Heart left ventricle (tissue), 13 donors: ENCODE measurements around the gene KLRC4.

Experiments
- POLR2A ChIP-seq, 2 donors: fragments of 450-650 bp; IDR thresholded peaks; one replicate each; pipeline ENCODE4 v1.6.1; 2017; ENCODE audit warnings: antibody characterized with exemption in 2 of 2, mild to moderate bottlenecking in 2 of 2, moderate library complexity in 2 of 2
- TF ChIP-seq, protein P1 (sequence below), 12 donors: fragments of 200-600 bp; sonication (generic) in 4 of 12; IDR thresholded peaks; one replicate each; pipeline versions ENCODE4 v1.5.0 to v1.8.0; 2018 to 2022; ENCODE audit warnings: antibody characterized with exemption in 12 of 12, mild to moderate bottlenecking in 5 of 12
- donor health status: ischemic (EF 13 %, LVEDD 7.1; RV severe dilation, severe dysfunction).
- donor health status: DM: no; HTN: yes; CAD: no.
- donor health status: DM: no; HTN: no; CAD: no.
- donor health status: ischemic (EF 25% LVEDD 6.9; RV normal size, moderate dysfunction).
- donor health status: ischemic (EF 25% LVEDD 5.7; RV mildly dilated, moderate dysfunction).
- donor health status: ischemic (EF 35%, LVEDD 5.7; RV mildly dilated, moderate dysfunction).
- donor health status: nonischemic (EF 11% LVEDD 7.7; RV severe dilation, severe dysfunction).
- donor health status: DM: yes; HTN: yes; CAD: no.
- donor health status: PGD.
- donor health status: ischemic (EF 29% LVEDD 5.4; RV normal size, mild dysfunction).
- donor health status: nonischemic (EF 23%, LVEDD 6.1; RV moderate dilation, normal function).

DNA sequence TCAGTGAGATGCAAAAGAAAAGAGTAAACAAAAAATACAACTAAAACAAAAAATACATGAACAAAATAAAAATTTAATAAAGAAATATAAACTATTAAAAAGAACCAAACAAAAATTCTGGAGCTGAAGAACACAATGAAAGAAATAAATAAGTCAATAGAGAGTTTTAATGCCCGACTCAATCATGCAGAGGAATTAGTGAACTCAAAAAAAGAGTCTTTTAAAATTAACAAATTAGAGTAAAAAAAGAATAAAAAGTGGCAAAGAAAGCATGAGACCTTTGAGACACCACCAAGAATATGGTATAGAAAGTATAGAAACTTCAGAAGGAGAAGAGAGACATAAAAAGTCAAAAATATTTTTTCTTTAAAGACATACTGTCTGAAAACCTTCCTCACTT is 46.2 kb upstream of the KLRC4 start:
- TF ChIP-seq, protein P1, sequence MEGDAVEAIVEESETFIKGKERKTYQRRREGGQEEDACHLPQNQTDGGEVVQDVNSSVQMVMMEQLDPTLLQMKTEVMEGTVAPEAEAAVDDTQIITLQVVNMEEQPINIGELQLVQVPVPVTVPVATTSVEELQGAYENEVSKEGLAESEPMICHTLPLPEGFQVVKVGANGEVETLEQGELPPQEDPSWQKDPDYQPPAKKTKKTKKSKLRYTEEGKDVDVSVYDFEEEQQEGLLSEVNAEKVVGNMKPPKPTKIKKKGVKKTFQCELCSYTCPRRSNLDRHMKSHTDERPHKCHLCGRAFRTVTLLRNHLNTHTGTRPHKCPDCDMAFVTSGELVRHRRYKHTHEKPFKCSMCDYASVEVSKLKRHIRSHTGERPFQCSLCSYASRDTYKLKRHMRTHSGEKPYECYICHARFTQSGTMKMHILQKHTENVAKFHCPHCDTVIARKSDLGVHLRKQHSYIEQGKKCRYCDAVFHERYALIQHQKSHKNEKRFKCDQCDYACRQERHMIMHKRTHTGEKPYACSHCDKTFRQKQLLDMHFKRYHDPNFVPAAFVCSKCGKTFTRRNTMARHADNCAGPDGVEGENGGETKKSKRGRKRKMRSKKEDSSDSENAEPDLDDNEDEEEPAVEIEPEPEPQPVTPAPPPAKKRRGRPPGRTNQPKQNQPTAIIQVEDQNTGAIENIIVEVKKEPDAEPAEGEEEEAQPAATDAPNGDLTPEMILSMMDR (IDR thresholded peaks at IDR 0.05): no peak
- TF ChIP-seq POLR2A (IDR thresholded peaks at IDR 0.05): no peak
